ENCODE measurements around the gene ULK1. TPM values are rescaled to one million over a fixed set of nuclear protein-coding genes. Genes with fewer than 3 reads are reported as not detected.

The ULK1 gene
- total RNA-seq, 1 experiment from 2014 or later: 72.1 TPM

GRCh38 chr12:131853832-131854797 is 40.3 kb upstream of the ULK1 start:
- Histone ChIP-seq H3K27me3 (ENCODE audit: control insufficient read depth, insufficient read depth, low read length) (no peaks in the 10 kb centered on the region), H3K9me3 (ENCODE audit: control insufficient read depth, insufficient read depth, low read depth, low read length) (no peaks in the 10 kb centered on the region), H3K4me3 (ENCODE audit: low read depth in 2 of 2, low read length in 2 of 2) (no peak overlapping the region), H3K36me3 (ENCODE audit: control insufficient read depth, insufficient read depth, low read length) (no peaks in the 10 kb centered on the region), H3K27ac (ENCODE audit: low read length) (peak overlapping the region; percentile 4; the same call in 1 of the 2 replicates), H3K4me1 (ENCODE audit: control insufficient read depth, insufficient read depth, low read length) (peaks cover 10% of the 10 kb centered on the region)
- DNase-seq (ENCODE audit: low read depth, low spot score): no peak
- intact Hi-C loops (cut with micrococcal nuclease; ENCODE audit: unreplicated experiment) (no loop called here), in situ Hi-C loops (cut with HindIII; ENCODE audit: low pct_unique_long_range_greater_than_20kb, low sequenced_read_pairs) (no loop called here)
- POLR2A ChIA-PET: no interaction called here
- ATAC-seq: peak; percentile 31; the same call in 1 of the 2 replicates
- TF ChIP-seq REST (IDR thresholded peaks at IDR 0.05; ENCODE audit: insufficient read depth in 1 of 2, low read depth in 2 of 2, low read length in 1 of 2): 0 out of 4 replicates have a peak, but pooled peaks of 1 of the 2 experiments have one; percentile 13
- TF ChIP-seq TCF7L2 (IDR thresholded peaks at IDR 0.05; ENCODE audit: low read depth, low read length): no peak
- CTCF ChIA-PET: no interaction called here
- BruUV-seq (replicated peaks): TSS peak; percentile 80

GRCh38 chr12:131854861-131855476 is 39.5 kb upstream of the ULK1 start:
- in situ Hi-C loops (cut with HindIII; ENCODE audit: low pct_unique_long_range_greater_than_20kb, low sequenced_read_pairs): no loop called here
- Histone ChIP-seq H3K36me3 (ENCODE audit: control insufficient read depth, insufficient read depth, low read length) (no peaks in the 10 kb centered on the region), H3K27me3 (ENCODE audit: control insufficient read depth, insufficient read depth, low read length) (no peaks in the 10 kb centered on the region), H3K4me3 (ENCODE audit: low read depth in 2 of 2, low read length in 2 of 2) (no peak overlapping the region), H3K27ac (ENCODE audit: low read length) (peak overlapping the region; percentile 4; the same call in 1 of the 2 replicates), H3K4me1 (ENCODE audit: control insufficient read depth, insufficient read depth, low read length) (peaks cover 10% of the 10 kb centered on the region), H3K9me3 (ENCODE audit: control insufficient read depth, insufficient read depth, low read depth, low read length) (no peaks in the 10 kb centered on the region)
- ATAC-seq (no peak), DNase-seq (ENCODE audit: low read depth, low spot score) (no peak)
- no peak for TF ChIP-seq REST (IDR thresholded peaks at IDR 0.05; ENCODE audit: insufficient read depth in 1 of 2, low read depth in 2 of 2, low read length in 1 of 2)
- TF ChIP-seq SIN3A (IDR thresholded peaks at IDR 0.05; ENCODE audit: borderline replicate concordance, insufficient read depth, low read depth, low read length): no peak
- TF ChIP-seq TCF7L2 (IDR thresholded peaks at IDR 0.05; ENCODE audit: low read depth, low read length): no peak
- no peak for TF ChIP-seq CTCF (IDR thresholded peaks at IDR 0.05)
- no peak for TF ChIP-seq POLR2AphosphoS5 (IDR thresholded peaks at IDR 0.05; ENCODE audit: low read depth, low read length)
- POLR2A ChIA-PET: no interaction called here
- intact Hi-C loops (cut with micrococcal nuclease; ENCODE audit: unreplicated experiment): no loop called here
- no TSS peak for BruUV-seq (replicated peaks)
- CTCF ChIA-PET: no interaction called here

Measured in Panc1 (cell line).